GM18867 (cell line): Measurements from ENCODE around the gene MYOM1.

Experiments used
- ATAC-seq: cut with Tn5 transposase; IDR thresholded peaks from one replicate; pipeline ENCODE4 v1.9.1; 2021; ENCODE audit warnings: mild to moderate bottlenecking, moderate library complexity; ENCODE audit not compliant: unreplicated experiment

MYOM1 gene

DNA sequence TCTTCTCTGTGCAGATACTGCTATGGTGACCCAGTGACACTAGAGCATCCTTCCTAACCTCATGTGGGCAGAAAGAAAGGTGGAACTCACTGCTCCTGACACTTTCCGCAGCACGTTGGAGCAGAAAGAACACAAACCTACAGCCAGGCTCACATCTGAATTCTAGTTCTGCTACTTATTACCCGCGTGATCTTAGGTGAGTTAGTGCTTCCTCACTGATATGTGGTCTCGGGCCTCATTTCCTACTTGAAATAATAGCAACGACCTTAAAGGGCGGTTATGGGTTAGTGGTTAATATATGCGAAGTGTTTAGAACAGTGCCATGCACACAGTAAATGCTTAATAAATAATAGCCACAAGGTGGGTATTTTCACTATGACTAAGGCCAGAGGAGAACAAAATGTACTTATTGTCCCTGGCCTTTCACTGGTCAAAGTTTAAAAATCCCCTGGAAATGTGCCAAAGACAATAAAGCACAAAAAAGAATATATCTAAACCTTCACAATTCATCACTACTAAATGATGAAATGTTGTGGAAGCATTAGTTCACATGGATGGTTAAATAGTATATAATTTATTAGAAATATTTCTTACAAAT lies 66.6 kb downstream of the MYOM1 start:
- peak; percentile 56 for ATAC-seq

DNA sequence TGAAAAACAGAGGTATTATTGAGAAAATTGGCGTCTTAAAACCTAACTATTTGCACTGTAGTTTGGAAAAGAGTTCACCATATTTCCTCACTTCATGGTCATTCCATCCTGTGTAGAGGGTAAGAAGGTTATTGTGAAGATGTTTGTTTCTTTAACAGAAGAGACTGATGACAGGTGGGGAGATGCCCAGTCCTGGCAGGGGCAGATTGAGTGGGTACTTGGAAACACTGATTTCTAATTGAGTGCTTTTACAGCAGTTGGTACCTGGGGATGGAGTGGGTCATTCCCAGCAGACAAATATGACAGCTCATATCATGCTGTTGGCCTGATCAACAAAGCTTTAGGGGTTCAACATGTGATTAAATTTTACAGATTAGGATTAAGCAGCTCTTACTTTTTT lies 67.5 kb downstream of the MYOM1 start:
- no peak for ATAC-seq

DNA sequence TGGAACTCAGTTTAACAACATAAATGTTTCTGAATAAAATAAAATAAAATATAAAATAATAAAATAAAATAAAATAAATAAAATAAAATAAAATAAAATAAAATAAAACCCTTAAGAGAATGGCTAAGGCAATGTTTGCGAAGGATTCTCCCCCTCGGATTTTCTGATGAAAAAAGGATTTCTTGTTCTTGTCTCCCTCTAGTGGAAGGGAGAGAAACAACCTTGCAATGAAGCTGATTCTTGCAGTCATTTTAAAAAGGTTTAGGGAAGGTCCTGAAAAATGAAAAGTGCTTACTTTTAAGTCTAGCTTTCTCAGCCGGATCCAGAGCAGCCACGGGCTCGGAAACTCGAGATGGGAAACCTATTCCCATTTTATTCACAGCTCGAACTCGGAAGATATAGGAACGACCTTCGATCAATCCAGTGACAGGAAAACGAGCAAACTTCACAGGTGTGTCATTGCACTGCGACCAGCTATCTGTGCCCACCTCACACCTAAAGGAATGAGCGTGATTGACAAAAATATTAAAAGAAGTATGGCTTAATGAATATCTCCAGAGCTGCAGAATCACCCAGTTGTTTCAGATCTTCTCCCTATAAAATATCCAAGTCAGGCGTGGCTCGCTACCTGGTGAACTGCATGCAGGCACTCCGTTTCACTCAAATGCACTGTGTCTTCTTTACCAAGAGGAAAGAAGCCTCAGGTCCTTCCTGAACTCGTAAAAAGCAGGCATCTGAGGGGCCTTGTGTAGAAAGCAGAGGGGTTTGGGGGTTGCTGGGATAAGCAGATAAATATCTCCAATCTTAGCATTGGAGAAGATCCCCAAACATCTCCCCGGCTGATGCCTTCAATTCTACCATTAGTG lies 68.1 kb downstream of the MYOM1 start:
- no peak for ATAC-seq

DNA sequence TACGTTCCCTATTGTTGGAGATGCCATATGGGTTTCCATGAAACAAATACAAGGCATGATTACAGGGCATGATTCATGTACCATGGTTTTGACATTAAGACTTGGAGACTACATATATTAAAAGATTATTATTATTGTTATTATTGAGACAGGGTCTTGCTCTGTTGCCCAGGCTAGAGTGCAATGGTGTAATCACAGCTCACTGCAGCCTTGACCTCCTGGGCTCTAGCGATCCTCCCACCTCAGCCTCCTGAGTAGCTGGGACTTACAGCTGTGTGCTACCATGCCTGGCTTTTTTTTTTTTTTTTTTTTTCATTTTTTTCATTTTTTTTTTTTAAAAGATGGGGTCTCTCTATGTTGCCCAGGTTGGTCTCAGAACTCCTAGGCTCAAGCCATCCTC lies 69.1 kb downstream of the MYOM1 start:
- no peak for ATAC-seq

DNA sequence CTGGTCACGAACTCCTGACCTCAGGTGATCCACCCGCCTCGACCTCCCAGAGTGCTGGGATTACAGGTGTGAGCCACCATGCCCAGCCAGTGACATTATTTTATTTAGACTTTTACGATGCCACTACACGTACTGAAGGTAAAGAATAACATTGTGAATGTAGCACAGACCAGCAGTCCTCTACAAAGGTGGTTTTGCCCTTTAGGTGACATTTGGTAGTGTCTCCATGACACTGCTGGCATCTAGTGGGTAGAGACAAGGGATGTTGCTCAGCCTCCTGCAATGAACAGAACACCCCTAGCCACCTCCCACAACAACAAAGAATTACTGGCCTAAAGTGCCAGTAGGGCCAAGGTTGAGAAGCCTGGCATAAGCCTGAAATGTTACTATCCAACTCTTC lies 69.5 kb downstream of the MYOM1 start:
- no peak for ATAC-seq

DNA sequence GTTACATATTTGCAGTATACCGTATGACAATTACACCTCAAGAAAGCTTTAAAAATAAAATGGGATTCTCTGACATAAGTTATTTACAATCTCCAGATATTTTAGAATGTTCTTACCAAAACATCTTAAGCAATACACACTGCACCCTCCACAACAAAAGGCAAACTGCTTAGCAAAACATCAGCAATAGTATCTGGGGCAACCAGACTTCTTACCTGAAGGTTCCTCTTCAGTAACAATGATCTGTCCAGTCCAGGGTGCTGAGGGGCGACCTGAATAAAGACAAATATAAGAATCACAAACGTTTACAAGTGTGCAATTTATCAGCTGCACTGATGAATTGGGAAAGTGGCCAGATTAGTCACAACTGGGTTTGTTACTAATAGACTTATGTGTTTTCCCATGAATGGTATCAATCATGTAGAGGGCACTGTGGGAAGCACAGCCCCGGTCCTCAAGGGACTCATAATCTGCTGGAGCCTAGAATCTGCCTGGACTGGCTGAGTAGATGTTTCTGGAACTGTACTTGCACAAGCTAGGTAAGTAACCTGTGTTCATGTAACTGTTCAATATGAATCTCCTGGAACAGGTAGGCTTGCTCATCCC lies 70.7 kb downstream of the MYOM1 start:
- no peak for ATAC-seq

DNA sequence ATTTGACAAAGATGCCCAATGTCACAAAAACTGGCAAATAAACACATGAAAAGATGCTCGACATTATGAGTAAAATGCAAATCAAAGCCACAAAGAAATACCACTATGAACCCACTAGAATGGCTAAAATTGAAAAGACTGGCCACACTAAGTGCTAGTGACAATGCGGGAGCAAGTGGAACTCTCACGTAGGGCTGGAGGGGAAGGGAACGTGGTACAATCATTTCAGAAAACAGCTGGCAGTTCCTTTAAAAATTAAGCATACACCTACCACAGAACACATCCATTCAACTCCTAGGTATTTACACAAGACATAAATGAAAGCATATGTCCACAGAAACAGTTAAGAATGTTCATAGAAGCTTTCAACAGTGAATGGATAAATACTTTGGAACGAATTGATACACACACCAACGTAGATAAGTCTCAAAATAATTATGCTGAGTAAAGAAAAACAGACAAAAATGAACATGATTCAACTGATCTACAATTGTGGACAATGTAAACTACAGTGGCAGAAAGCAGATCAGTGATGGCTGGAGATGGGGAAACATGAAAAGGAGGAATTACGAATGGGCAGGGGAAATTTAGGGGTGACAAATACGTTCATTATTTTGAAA lies 71.7 kb downstream of the MYOM1 start:
- no peak for ATAC-seq

DNA sequence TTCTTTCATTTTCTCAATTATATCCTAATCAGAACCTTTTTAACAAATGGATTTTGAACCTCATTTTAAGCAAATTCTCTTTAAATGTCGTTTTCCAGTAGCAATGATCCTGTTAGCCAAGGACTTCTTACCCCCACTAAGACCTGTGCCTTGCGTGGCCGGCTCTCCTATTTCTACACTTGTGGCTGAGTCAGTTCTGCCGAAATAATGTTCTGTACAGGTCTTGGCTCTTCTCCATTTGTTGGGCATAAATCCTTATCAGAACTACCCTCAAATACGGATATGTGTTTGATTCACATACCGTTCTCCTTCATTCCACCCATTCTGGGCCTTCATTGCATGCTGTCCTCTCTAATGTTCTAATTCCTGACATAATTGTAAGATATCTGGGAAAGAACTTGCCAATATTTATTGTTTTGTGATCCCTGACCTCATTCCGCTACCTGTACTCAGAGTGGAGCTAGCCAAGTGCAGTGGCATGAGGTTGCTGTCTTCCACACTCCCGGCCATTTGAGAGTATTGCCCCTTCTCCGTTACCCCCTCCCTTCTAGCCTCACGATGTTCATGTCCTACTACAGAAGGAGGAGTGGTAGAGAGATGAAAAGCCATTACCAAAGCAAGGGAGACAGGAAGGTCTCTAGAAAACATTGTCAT lies 78.7 kb downstream of the MYOM1 start:
- ATAC-seq = no peak

DNA sequence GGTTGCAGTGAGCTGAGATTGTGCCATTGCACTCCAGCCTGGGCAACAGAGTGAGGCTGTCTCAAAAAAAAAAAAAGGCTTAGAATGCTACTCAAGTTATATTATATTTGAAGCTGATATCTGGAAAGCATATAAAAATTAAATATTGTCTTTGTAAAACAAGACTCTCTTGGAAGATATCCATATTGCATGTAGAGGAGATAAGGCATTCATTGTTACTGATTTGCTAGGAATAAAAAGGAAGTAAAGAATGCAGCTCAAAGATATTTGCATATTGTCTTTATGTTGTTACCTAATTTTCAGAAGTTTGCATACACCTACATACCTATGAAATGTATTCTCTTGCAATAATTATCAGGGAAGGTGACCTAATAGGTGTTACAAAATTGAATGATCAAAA lies 79.4 kb downstream of the MYOM1 start:
- ATAC-seq = no peak

DNA sequence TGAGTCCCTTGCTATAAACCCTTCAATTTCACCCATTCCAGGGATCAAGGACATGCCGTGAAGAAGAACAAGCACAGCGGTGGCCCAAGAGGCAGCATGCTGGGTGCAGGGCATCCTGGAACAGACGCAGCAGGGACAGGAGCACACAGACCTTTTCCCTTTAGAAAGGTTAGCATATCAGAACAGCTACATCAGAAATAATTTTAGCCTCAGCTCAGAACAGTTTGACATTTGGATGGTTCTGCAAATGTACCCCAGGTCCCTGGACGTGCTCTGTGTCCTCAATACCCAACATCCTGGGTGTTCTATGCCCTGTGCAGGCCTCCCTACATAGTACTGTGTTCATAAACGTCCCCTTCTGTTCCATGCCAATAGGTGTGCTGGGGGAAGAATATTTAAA lies 80.4 kb downstream of the MYOM1 start:
- ATAC-seq = no peak

DNA sequence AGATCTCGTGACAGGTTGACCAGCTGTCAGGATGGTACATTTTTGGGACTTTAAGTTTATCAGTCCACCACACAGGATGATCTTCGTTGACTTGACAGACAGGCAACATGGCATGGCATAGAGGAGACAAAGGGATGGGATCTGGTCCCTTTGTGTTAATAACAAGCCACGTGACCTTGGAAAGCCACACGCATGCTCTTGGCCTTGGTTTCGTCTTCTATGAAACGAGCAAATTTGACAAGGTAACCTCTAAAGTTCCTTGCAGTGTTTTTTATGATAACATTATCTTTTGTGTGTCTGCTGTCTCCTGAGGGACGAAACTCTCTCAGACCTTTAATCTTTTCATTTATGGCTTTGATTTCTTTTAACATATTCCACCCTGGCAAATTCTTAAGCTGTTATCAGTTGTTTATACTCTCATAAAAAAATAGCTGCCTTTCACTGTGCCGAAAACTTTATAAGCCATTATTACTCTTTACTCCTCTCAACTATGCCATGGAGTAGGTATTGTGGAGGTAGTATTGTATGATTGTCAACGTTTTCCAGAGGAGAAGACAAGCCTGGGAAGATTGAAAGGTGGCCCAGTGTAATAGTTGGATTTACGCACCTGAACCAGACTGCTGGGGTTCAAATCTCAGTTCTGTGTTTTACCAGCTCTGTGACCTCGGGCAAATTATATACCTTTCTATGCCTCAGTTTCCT lies 81.3 kb downstream of the MYOM1 start:
- ATAC-seq = no peak

DNA sequence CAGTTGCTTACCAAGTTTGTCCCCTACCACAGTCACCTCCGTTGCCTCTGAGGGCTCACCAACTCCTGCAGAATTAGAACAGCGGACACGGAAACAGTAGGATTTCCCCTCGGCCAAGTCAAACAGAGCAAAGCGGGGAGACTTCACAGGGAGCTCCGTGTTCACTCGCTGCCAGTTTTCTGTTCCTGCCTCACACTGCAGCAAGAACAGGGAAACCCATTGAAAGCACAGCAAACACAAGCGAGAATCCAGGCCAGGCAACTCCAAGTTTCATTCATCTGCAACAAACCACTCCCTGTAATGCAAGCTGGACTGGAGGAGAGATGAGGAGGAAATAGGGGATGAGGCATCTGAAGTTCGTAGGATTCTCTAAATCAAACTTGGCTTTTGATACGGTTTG lies 84.2 kb downstream of the MYOM1 start:
- ATAC-seq = no peak

DNA sequence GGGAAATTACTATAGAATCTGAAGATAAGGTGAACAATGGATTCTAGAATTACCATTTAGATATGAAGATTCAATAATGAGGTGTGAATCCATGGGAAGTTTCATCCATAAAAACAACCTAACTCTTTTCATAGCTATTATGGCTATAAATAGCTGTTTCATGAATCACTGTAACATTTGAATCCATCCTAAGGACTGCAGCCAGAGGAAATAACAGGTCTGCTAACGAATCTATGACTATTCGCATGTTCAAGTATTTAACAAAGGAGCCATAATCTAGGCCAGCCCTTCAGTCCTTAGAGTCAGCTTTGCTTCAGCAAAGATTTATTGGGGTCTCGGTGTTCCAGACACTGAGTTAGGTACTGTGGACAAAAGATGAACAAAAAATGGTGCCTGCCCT lies 87.1 kb downstream of the MYOM1 start:
- no peak for ATAC-seq

DNA sequence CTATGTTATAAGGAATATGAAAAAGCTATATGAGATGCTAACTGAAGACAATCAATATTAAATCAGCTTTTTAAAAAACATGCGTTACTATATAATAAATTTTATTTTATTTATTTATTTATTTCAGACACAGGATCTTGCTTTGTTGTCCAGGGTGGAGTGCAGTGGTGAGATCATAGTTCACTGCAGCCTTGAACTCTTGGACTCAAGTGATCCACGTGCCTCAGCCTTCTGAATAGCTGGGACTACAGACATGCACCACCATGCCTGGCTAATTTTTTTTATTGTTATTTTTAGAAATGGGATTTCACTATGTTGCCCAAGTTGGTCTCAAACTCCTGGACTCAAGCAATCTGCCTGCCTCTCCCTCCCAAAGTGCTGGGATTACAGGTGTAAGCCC lies 89.4 kb downstream of the MYOM1 start:
- ATAC-seq = no peak

DNA sequence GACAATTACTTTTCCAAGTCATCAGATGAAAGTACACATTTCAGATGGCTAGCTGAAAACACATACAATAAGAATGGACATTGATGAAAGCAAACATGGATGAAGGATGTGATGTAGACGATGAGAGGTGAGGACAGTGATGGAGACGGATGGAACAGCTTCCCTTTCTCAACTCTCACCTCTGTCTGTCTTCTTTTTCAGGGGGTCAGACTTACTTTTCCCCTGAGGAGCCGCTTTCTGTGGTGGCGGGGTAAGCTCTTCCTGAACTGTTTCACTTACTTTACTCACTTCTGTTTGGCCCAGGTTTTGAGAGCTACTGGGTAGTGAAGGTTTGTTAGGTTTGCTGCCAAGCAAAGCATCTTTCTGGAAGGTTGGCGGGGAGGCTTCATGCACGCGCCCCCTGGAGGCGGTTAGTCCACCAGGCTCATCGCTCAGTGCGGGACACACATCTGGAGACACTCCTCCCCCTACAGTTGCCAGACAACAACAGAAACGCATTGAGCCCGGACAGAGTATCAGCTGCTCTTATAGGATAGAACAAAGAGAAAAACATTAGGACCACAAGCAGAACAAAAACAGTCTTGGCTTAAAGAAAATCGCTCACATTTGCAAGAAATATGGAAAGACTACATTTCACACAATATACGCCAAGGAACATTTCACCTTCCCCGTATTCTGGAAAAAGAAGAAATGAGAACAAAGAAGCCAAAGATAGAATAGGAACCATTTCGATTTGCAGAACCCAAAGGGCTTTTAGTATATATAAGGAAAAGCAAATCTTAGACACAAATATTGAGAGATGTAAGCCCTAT lies 90.5 kb downstream of the MYOM1 start:
- peak; percentile 97 for ATAC-seq

DNA sequence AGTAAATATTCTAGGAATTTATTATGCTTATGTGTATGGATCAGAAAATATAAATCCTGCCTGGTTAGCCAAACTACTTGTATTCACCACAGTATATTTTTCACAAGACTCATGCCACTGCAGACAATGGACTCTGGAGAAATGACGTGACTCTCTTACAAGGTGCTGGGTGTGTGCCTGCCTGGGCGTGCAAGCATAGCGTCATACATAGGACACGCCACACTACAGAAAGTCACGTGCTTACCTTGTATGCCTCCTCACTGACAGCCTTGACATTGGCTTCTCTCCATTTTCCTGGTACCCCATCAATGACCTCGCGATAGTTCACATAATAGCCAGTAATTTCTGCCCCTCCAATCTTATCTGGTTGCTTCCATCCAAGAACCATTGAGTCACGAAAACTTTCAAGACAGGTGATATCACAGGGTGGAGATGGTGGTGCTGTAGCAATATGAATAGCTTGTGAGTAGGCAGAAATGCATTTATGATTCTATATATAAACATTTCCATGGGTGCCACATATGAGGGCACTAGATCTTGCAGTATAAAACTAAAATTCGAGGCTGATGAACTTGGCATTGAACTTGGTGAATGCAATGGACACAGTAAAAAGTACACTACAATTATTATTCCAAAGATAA lies 93.2 kb downstream of the MYOM1 start:
- no peak for ATAC-seq

DNA sequence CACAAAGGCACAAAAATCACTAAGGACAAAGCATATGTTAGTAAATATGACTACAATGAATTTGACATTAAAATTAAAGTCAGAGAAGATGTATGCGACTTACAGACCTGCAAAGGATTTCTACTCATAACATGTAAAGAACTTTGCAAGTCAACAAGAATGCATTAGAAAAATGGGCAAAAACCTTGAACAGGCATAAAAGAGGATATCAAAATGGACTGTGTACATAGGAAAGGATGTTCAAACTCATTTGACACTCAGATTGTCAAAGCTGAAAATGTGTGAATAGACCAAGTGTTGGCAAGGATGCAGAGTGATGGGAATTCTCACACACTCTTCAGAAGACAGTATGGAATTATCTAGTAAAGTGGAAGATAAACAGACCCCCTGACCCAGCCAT lies 94.9 kb downstream of the MYOM1 start:
- ATAC-seq = no peak

DNA sequence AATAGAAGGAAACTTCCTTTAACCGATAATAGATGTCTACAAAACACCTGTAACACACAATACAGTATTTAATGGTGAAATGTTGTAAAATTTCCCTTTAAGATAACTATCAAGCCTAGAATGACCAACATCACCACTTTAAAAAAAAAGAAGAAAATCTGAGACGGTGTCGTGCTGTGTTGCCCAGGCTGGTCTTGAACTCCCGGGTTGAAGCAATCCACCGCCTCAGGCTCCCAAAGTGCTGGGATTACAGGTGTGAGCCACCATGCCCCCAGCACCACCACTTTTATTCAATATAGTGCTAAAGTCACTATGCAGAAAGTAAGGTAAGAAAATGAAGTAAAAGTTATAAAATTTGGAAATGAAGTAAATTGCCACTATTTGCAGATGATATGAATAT lies 96.9 kb downstream of the MYOM1 start:
- no peak for ATAC-seq

DNA sequence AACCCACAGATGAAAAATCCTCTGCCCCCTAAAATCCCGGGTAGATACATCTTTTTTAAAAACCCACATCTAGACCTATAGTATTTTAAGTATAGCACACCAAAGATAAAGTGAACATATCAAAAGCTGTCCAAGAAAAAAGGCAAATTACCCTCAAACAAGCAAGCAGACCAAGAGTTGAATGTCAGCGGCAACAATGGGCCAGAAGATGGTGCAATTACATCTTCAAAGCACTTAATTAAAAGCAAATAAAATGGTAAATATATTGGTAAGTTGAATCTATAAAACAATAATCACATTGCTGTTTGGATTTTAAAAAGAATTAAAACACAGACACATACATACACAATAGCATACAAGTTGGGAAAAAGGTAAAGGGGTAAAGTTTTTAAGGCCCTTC lies 98.5 kb downstream of the MYOM1 start:
- ATAC-seq = no peak
